NCI-H1694 treated with DMSO at 0.1 percent for 48 hours (cell line): Measurements from ENCODE around the gene OXTR.

Source experiments
- DNase-seq: peaks from one replicate; lab custom pipeline; 2025; lab: John Stamatoyannopoulos, UW

Gene OXTR

DNA sequence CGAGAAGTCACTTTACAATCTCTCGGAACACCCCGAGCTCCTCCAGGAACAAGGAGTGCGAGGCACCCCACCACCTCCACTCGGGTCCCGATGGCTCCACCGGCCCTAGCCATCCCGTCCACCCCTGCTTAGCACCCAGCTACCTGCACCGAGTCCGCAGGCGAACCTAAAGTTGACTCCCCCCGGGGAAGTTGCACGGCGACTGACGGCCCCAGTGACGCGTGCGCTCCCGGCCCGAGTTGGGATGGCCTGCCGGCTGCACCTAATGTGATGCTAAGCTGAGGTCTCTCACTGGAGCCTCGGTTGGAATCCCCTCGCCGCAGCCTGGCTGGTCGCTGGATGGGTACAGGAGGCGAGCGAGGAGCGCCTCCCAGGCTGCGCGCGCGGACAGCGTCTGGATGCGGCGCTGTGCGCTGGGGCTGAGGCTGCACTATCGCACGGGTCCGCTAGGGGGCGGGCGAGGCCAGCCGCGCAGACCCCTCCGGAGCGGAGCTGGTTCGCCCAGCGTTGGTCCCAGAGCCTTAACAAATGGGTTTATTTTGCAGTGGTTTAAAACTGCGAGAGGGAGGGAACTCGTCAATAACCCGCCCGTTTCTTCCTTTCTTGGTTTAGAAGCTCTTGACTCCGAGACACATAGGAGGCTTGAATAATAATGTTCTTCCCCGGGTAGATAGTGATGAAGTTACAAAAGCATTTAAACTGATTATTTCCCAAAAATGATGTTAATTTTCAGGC is at the start of gene OXTR:
OXTR (minus strand) TSS at position 526 of the 735 bp plus-strand sequence. CDS start 1,426 bp downstream, outside the sequence.
- DNase-seq: peak; percentile 7

DNA sequence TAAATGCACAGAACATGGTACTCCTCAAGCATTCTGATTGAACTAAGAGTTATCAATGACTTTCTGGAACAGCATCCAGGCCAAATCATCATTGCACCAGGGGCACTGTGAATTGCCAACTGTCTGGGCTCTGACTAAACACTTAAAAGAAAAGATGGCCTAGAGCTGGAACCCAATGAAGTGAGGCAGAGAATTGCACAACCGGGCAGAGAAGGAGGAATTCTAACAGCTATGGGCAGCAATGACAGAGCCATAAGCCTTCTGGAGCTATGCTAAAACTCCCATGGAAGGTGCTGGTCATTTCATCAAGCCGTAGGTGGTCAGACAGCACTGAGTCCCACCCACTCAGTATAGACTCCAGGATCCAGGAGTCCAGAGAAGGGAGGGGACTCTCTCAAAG is 48.1 kb upstream of the OXTR start:
- no peak for DNase-seq

DNA sequence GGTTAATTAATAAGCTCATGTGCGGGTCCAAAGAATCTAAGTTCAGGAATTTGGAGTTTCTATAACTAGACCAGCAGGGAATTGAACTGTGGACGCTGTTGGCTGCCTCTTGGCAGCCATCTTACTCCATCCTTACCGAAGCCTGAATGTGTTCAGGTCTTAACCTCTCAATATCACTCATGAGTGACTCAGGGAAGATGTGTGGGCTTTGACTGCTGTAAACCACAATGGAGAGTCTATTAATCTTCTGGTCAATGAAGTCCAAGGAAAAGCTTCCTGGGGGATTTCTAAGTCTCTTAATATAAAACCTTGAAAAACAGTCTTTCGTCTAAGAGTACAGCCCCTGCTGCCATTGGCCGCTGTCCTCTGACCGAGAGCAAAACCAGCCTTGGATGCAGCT is 46.7 kb upstream of the OXTR start:
- no peak for DNase-seq

DNA sequence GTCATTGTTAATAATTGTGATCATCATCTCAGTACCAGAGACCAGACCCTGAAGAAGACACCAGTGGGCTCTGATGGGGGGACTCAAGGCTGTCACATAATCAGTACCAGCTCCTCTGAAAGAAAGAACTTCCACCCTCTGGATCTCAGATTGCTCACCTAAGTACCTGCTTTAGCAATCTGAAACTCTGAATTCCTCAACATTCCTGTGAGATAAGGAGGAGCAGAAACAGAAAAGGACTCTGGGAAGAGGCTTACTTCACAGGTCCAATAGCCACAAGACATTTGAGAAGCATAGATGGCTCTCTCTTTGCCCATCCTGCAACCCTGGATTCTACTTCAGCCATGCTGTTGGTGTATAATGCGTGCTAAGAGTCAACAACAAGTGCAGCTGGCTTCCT is 44.0 kb upstream of the OXTR start:
- DNase-seq: no peak

DNA sequence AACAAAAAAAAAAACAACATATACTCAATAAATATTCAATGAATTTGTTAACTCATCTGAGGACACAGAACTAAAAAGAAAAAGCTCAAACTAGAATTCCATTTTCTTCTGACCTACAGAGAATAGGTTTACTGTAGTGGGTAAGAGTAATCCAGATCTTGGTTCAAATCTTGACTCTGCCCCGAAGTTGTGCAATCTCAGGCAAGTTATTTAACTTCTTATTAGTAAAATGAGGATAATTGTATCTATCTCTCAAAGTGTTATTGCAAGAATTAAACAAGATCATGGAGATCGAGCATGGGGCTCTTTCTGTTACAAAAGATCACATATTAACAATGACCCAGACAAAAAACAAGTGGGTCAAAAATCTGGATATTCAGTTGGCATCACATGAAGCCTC is 41.1 kb upstream of the OXTR start:
- DNase-seq: no peak

DNA sequence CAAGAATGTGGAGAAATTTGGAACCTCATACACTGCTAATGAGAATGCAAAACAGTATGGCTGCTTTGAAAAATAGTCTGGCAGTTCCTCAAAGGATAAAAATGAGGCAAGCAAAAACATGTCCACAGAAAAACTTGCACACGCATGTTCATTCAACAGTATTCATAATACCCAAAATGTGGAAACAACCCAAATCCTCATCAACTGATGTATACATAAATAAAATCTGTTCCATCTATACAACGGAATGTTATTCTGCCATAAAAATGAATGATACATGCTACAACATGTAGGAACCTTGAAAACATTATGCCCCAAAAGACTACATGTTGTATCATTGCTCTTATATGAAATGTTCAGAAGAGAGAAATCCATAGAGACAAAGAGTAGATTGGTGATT is 36.4 kb upstream of the OXTR start:
- DNase-seq: no peak

DNA sequence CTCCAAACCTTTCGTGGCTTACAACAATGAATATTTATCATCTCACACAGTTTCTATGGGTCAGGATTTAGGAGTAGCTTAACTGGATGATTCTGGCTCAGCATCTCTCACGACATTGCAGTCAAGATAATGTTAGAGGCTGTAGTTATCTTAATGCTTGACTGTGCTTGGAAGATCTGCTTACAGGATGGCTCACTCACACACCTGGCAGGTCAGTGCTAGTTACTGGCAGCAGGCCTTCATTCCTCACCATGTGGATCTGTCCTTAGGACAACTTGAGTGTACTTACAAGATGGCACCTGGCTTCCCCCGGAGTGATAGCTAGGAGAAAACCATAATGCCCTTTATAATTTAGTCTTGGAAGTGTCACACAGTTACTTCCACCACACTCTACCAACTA is 32.8 kb upstream of the OXTR start:
- no peak for DNase-seq

DNA sequence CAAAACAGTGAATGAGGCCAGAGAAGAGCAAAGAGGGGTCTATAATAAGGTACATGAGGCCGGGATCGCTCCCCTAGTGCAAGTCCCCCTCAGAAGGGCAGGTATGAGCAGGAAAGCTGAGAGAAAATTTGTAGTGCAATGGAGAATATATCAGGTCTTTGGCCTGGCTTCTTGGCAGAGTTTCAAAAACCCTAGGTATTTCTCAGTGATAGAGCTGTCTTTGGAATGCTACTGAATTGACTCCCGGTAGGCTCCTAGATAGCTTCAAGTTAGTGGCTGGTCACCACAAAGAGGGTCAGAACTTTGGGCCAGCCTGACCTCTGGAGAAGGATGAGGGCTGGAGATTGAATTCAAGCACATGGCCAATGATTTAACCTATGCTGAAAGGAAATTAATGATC is 30.6 kb upstream of the OXTR start:
- no peak for DNase-seq

DNA sequence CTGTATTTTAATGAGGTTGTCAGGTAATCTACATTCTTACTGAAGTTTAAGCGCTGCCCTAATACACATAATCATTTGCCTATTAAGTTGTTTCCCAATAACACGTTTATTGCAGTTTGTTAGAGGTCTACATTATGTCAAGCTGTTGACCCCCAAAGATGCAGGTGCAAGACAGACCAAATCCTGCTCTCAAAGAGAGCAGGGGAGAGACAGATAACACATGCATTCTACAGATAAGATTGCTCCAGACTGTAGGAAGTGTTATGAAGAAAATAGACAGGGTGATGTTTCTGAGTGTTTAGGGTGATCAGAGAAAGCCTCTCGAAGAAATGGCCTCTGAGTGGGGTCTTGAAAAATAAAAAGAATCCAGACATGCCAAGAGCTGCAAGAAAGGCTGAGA is 24.8 kb upstream of the OXTR start:
- no peak for DNase-seq

DNA sequence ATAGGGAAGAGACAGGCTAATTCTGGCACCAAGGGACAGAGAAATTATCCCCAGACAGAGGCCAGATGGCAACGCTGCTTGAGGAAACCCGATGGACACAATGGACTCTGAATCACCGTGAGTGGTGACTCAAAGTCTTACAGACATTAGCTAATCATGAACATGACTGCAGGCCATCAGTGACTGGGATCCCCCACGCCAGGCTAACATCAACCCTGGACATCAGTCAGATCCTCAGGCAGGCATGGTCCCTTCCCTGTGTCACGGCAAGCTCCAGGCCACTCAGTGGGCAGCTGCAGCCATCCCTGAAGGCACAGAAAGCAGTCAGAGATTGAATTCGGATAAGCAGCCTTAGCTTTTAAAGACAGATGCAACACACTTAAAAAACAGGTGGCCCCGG is 23.8 kb upstream of the OXTR start:
- no peak for DNase-seq

DNA sequence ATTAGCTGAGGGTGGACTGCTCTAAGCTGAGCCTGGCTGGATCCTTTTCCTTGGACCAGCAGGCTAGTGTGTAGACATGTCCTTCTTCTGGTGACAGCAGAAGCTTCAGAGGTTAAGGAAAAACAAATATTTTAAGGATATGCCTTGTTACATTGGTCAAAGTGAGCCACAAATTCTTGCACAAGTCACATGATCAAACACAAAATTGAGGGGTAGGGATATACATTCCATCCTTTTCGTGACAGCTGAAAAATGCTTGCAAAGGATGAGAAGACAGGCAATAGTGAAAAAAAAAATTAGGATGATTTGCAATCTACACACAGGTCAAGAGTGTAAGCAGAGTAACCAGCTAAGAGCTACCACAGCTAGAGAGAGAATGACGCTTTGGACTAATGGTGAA is 21.1 kb upstream of the OXTR start:
- DNase-seq: no peak

DNA sequence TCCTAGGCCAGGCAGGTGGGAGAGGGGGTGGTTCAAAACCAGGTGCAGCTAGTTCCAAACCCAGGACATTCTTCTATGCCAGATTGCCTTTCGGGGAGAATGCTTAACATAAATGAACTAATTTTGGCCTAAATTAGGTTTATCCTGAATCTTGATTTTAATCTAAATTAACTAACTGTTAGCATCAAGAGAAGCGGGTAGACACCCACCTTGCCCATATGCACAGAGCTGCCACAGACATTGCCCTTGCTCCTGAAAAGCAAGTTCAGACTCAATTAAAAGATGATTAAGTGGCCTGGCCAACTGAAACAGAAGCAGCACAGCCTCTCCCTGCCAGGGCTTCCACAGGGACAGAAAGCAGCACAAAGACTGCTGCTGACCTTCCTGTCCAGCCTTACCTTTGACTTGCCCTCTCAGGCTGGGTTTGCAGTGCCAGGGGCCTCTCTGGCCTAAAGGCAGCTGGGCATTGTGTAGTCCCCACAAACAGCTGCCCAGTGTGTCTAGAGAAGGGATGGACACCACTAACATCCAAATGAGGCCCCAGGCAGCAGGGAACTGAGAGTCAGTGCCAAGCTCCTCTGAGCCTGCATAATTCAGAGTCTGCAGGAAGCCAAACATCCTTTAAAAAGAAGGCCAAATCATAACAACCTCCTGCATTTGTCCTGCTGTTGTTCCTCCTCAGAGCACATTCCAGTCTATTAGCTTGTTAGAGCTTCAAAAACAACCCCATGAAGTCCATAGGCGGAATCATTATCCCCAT is 15.4 kb upstream of the OXTR start:
- no peak for DNase-seq

DNA sequence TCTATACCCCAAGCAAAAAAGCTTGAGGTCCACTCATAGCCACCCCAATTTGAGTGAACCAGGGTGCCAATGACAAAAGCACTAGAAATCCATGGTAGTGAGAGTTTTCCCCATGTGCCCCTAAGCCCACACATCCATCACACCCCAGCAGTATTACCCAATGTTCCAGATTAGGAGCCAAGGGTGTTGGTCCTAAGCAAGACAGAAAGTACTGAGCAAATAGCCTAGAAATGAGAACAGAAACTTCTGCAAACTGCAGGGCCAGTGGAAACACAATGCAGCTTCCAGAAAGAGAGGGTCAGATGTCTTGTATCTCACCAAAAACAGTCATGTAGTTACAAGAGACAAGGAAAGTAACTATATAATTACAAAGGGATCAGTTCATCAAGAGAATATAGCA is 10.9 kb upstream of the OXTR start:
- no peak for DNase-seq

DNA sequence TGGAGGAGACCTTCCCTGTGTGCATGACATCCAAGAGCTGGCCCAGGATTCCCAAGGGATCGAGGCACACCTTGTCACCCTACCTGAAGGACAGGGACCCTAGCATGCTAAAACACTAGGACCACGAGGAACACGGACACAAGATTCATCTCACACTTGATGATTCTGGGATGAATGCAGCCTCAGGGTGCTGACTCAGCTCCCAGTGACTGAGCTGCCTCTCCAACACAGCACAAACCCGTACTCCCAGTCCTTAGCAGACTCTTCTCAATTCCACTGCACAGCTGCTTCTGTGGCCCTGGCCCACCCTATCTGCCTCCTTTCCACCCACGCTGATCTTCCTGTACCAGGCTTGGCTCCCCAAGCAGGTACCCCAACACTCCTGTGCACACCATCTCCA is 9.1 kb upstream of the OXTR start:
- DNase-seq: no peak

DNA sequence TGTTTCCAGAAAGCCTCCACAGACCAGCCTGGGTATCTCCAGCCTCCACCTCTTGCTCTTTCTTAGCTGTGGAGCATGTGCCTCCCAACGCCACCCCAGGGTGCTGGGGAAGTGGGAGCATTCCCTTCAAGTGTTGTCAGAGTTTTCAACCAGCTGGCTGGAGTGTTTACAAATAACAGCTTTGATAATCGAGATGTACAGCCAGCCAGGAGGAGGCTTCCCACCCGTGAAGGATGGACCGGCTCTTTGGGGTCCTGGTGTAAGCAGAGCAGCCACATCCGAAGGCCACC is 8.5 kb upstream of the OXTR start:
- DNase-seq: no peak

DNA sequence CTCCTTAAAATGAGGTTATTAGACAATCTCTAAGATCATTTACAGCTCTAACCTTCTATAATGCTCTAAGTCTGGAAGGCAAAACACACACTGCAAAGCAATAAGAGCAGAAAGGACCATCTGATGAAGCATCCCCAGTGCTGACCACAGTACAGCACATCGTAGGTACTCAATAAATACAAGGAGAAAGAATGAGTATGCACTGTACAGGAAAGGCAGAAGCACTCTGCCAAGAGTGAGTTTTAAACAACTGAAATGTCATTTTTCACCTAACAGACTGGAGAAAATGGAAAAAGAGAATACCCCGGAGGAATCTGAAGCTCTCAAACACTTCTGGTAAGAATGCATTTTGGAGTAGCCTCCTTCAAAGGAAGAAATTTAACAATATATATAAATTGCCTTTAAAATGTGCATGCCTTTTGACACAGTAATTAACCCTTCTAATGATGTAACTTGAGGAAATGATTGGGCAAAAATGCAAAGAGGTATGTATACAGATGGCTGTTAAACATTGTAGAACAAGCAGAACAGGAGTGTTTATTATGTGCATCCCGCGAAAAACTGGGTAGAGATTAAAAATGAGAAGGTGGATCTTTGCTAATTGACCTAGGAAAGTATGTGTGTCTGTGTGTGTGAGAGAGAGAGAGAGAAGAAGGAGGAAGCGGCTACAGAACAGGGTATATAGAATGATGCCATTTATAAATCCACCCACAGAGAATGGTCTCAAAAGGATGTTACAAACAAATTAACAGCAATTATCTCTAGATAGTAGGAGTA is 8.0 kb upstream of the OXTR start:
- no peak for DNase-seq

DNA sequence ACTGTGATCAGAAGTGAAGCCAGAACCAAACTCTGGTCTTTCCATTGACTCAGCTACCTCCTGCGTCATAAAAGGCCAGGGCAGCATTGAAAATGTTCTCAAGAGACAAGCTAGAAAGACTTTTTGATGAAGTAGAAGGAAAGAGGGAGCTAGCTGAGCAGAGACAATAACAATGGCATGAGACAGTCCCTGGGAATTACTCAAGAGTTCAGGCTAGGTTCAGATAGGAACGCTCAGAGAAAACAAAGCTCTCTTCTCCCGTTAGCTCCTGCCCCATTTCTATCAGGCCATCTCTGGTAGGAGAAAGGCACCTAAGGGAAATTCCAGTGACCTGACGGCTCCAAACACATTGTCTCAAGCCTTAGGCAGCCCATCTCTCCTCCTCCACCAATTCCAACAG is 7.0 kb upstream of the OXTR start:
- no peak for DNase-seq

DNA sequence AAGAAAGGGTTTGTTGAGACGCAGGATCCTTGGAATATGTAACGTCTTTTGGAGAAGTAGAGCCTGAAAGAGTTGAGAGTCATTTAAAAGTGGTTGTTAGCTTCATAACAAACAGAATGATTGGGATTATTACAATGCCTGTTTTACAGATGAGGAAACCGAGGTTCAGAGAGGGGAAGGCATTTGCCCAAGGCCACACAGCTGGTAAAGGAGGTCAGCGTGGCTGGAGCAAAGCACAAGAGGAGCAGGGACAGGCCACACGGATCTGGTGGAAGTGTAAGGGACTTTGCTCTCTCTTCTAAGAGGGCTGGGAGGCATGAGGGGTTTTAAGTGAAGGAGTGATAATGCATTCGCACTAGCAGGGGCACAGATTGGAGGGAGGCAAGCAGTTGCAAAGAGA is 6.2 kb upstream of the OXTR start:
- DNase-seq: no peak

DNA sequence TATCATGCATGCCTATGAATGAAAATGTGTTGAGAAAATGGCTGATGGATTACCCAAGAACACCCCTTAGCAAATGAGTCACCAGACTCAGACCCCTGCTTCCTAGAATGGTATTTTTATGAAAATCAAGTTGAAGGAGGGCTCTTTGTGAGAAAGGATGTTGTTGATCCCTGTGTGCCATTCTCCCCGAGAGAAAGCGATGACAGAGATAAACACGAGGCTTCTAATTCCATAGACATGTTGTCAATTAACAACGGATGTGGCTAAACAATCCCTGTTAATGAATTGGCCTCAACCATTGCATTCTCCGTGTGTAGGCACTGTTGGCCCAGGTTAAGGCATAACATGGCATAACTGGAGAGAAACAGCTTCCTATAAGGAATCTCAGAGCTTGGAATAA is 5.8 kb upstream of the OXTR start:
- DNase-seq: no peak

DNA sequence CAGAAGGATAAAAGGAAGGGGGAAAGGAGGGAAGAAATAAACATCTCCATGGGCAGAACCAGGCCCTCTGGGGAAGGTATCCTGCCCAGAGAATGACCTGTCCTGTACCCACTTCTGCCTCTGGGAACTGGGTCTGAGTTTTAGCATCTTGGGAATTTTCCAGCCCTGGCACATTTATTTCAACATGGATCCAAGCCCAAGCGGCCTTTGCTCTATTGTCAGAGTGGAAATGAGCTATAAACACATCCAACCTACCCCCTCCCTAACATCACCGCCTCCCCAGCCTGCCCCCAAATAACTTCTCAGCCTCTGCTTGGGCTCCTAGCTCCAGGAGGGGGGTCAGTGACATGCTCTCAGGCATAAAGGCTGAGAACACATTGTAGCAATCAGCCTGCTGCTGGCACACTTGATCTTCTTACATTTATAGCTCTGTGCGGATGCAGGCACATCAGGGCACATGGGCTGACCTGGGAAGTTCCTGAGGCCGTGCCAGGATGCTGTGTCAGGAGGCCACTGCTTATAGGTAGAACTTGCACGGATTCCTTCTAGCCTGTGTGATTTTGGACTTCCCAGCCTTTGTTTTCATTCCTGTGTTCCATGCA is 4.6 kb upstream of the OXTR start:
- DNase-seq: no peak

DNA sequence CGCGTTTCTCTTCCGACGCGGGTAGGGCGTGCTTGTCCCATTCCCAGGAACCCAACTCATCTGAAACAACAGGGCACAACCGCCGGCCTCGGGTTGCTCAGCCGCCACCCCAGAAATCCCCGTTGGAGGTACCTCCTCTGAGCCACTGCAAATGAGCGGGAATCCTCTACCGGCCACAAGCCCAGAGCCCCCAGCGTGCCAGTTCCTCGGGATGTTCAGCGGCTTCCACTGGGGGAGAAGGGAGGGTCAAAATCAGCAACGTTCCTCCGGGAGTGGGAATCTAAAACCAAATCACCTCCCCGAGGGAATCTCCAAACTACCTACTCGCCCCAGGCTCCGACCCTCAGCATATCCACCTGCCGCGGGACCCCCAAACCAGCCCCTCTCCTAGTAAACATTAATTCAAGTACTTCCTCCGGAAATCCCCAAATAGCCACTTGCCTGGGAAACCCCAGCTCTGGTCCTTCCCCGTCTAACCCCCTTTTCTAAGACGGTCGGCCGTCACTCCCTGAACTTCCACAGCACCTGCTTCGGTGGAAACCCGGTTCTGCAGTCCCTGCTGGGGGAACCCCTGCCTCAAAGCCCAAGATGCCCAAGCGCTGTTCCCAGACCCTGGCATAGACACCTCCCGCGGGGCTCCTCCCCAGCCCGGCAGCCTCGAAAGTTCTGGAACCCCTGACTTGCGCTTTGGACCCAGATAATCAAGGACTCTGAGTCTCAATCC is 887 bp downstream of the OXTR start:
- no peak for DNase-seq

DNA sequence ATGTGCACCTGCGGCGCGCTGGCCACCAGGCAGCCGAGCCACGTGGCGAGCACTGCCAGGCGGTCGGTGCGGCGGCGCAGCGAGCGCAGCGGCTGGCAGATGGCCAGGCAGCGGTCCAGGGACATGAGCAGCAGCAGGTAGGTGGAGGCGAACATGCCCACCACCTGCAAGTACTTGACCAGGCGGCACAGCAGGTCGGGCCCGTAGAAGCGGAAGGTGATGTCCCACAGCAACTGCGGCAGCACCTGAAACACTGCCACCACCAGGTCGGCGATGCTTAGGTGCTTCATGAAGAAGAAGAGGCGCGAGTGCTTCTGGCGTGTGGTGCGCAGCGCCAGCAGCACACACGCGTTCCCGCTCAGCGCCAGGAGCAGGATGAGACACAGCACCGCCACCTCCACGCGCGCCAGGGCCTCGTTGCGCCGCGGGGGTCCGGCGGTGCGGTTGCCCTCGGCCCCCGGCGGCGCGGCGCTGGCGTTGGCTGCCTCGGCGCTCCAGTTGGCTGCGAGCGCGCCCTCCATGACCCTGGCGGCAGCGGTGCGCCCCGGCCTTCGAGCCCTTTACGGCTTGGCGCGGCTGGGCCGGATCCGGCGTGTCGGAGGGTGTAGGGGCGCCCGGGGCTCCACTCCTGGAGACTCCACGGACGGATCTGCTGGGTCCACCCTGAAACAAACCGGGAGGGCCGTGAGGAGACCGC is 1.6 kb downstream of the OXTR start:
- no peak for DNase-seq
